Purkinje cell (primary cell): ENCODE results near the gene INSC. TPM values are rescaled to one million over a fixed set of nuclear protein-coding genes. Genes with fewer than 3 reads are reported as not detected.

Experiments
- polyA plus RNA-seq: library from polyadenylated mRNA; unstranded; fragments of >200 nt; fragmentation: Nextera tagmentation; gene quantifications from 2 replicates; pipeline ENCODE4 v1.2.1, GENCODE V29; 2014

The INSC gene
- 3.4 and 8.8 TPM in 2 replicates for polyA plus RNA-seq

GRCh38 chr11:15114501-15115475, at the start of gene INSC:
INSC (plus strand) TSS chr11:15114923; CDS start chr11:15149175, 34,252 bp downstream.

GRCh38 chr11:15073361-15074205, 41.1 kb upstream of the INSC start, which contains the start of gene CALCB:
CALCB (plus strand) TSS chr11:15073593; CDS start chr11:15074719, 1,126 bp downstream.

Other genes with a start within 250 kb of the INSC start
- gene CYP2R1, start 222.7 kb upstream of the INSC start, polyA plus RNA-seq: 11.4 and 13.6 TPM in 2 replicates
- gene CALCA, start 142.6 kb upstream of the INSC start, polyA plus RNA-seq: not detected in 2 replicates
- gene CALCB, start 41.3 kb upstream of the INSC start, polyA plus RNA-seq: not detected in 2 replicates